ENCODE measurements around the gene PLPPR3. TPM values are rescaled to one million over a fixed set of nuclear protein-coding genes. Genes with fewer than 3 reads are reported as not detected.

PLPPR3 gene
- total and polyA plus RNA-seq, 12 donors, result not detected

- Histone ChIP-seq H3K4me1 (no peaks in the 10 kb centered on the region), H3K27me3 (no peaks in the 10 kb centered on the region), H3K36me3 (peaks cover 12 to 48% (median 37%) of the 10 kb centered on the region in 9 donors), H3K27ac (no peak overlapping the region), H3K9me3 (no peaks in the 10 kb centered on the region), H3K4me3 (no peak overlapping the region)
- ATAC-seq (peak in 4 of 8 donors; percentile 16 to 25 (median 21)), DNase-seq (no peak)
- no peak for TF ChIP-seq CTCF (IDR thresholded peaks at IDR 0.05)
- intact Hi-C loops (cut with DNase I), result no loop called here
- WGBS, 2 donors, result 92 to 93% methylated on average over 67 to 87 of the region's 87 CpGs
These were observed 8.3 kb downstream of the PLPPR3 start for GRCh38 chr19:813219-814151.

DNA sequence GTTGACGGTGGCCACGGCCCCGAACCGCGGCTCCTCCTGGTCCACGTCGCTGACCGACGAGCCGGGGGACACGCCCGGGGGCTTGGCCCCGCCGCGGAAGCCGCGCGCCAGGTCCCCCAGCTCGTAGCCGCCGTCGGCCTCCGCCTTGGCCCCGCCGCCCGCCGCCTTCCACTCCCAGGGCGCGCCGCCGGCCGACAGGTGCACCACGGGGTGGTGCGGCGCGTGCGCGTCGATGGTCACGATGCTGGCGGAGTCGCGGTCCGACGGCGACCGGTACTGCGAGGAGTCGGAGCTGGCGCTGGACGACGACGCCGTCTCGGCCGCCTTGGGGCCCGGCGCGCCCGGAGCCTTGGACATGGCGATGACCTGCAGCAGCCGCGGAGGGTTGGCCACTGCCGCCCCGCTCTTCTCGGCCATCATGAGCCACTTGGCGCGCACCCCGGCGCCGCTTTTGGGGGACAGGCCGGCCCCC, 9.0 kb downstream of the PLPPR3 start:
- DNase-seq (no peak), ATAC-seq (no peak)
- Histone ChIP-seq H3K27ac (no peak overlapping the region), H3K27me3 (no peaks in the 10 kb centered on the region), H3K9me3 (no peaks in the 10 kb centered on the region), H3K36me3 (peaks cover 13 to 55% (median 44%) of the 10 kb centered on the region in 9 donors), H3K4me3 (no peak overlapping the region), H3K4me1 (no peaks in the 10 kb centered on the region)
- TF ChIP-seq CTCF (IDR thresholded peaks at IDR 0.05), result no peak
- WGBS, 2 donors, result 90 to 92% methylated on average over 59 to 72 of the region's 72 CpGs
- intact Hi-C loops (cut with DNase I), result no loop called here

DNA sequence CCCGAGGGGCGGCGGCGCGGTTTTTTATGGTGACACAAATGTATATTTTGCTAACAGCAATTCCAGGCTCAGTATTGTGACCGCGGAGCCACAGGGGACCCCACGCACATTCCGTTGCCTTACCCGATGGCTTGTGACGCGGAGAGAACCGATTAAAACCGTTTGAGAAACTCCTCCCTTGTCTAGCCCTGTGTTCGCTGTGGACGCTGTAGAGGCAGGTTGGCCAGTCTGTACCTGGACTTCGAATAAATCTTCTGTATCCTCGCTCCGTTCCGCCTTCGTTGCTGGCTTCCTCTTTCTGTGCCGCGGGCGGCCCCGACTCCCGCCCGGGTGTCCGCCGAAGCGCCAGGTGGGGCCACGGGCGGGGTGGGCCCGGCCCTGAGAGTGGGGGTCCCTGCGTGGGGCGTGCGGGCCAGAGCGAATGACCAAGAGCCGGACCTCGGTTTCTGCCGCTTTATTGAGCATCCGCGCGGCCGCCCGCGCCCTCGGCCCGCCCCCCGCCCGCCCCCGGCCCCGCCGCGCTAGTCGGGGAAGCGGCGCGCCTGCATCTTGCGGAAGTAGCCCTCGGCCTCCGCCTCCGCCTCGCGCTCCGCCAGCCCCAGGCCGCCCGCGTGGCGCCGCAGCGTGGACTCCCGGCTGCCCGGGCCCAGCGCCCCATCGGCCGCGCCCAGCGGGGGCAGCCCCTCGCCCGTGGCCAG, 9.6 kb downstream of the PLPPR3 start:
- DNase-seq, result no peak
- no peak for TF ChIP-seq CTCF (IDR thresholded peaks at IDR 0.05)
- no peaks in the 10 kb centered on the region for H3K27me3 ChIP-seq
- peak in 1 of 8 donors; percentile 1 for ATAC-seq
- intact Hi-C loops (cut with DNase I), result no loop called here
- H3K9me3 ChIP-seq, result no peaks in the 10 kb centered on the region
- 86 to 92% methylated on average over 39 to 80 of the region's 80 CpGs for WGBS, 2 donors
- peaks cover 13 to 60% (median 50%) of the 10 kb centered on the region in 9 donors for H3K36me3 ChIP-seq
- H3K27ac ChIP-seq, result no peak overlapping the region
- H3K4me1 ChIP-seq, result peaks cover 0 to 1% (median 0%) of the 10 kb centered on the region in 9 donors
- H3K4me3 ChIP-seq, result no peak overlapping the region

GRCh38 chr19:811506-812048, 10.2 kb downstream of the PLPPR3 start:
- intact Hi-C loops (cut with DNase I), result no loop called here
- no peak for DNase-seq
- peaks cover 13 to 67% (median 56%) of the 10 kb centered on the region in 9 donors for H3K36me3 ChIP-seq
- no peaks in the 10 kb centered on the region for H3K27me3 ChIP-seq
- peaks cover 0 to 7% (median 0%) of the 10 kb centered on the region in 9 donors for H3K4me1 ChIP-seq
- TF ChIP-seq CTCF (IDR thresholded peaks at IDR 0.05), result no peak
- no peaks in the 10 kb centered on the region for H3K9me3 ChIP-seq
- ATAC-seq, result no peak
- H3K27ac ChIP-seq, result no peak overlapping the region
- H3K4me3 ChIP-seq, result no peak overlapping the region
- 95 to 97% methylated on average over 20 of the region's 20 CpGs for WGBS, 2 donors

All from heart right ventricle (tissue), 16 donors.